ENCODE measurements around the gene RAD52. TPM values are rescaled to one million over a fixed set of nuclear protein-coding genes. Genes with fewer than 3 reads are reported as not detected.

The RAD52 gene
- total and polyA plus RNA-seq, 4 donors, result 3.7 to 14.2 (median 6.7) TPM

GRCh38 chr12:966724-967123 is 17.2 kb upstream of the RAD52 start:
- TF ChIP-seq GABPA (IDR thresholded peaks at IDR 0.05 in 1 of 2, conservative IDR thresholded peaks at IDR 0.05 in 1 of 2) (no peak), YY1 (IDR thresholded peaks at IDR 0.05) (no peak), SP1 (IDR thresholded peaks at IDR 0.05) (no peak), REST (IDR thresholded peaks at IDR 0.05) (no peak), RAD21 (IDR thresholded peaks at IDR 0.05) (no peak), RXRA (IDR thresholded peaks at IDR 0.05) (no peak), ZBTB33 (IDR thresholded peaks at IDR 0.05) (no peak), HNF4G (IDR thresholded peaks at IDR 0.05) (no peak), EGR1 (IDR thresholded peaks at IDR 0.05; ENCODE audit: low read depth in 2 of 2) (no peak), CTCF (IDR thresholded peaks at IDR 0.05; ENCODE audit: low read depth, low read length, missing input control) (no peak), ATF3 (IDR thresholded peaks at IDR 0.05) (no peak), NR2F2 (IDR thresholded peaks at IDR 0.05) (no peak), TAF1 (conservative IDR thresholded peaks at IDR 0.05) (no peak), MAX (IDR thresholded peaks at IDR 0.05) (no peak), FOXA1 (IDR thresholded peaks at IDR 0.05) (no peak), JUND (IDR thresholded peaks at IDR 0.05) (no peak), HNF4A (conservative IDR thresholded peaks at IDR 0.05) (no peak), FOXA2 (IDR thresholded peaks at IDR 0.05) (no peak)
- DNase-seq (ENCODE audit: low spot score), result no peak
- Histone ChIP-seq H3K27ac (ENCODE audit: low read depth in 1 of 2, low read length in 2 of 2) (no peak overlapping the region), H3K36me3 (ENCODE audit: control insufficient read depth in 4 of 4, insufficient read depth in 3 of 4, low read depth in 1 of 4, low read length in 3 of 4) (no peaks in the 10 kb centered on the region), H3K4me1 (ENCODE audit: control insufficient read depth in 4 of 4, insufficient read depth in 4 of 4, low read length in 3 of 4) (no peaks in the 10 kb centered on the region), H3K27me3 (ENCODE audit: control insufficient read depth in 4 of 4, insufficient read depth in 4 of 4, low read length in 3 of 4) (no peaks in the 10 kb centered on the region), H3K9ac (ENCODE audit: low read depth in 1 of 2, low read length in 2 of 2) (no peak overlapping the region), H3K4me3 (ENCODE audit: low read depth in 1 of 3, low read length in 3 of 3) (no peak overlapping the region), H3K9me3 (ENCODE audit: control insufficient read depth in 4 of 4, low read length in 3 of 4) (no peaks in the 10 kb centered on the region)
- WGBS, result 89% methylated on average over 6 of the region's 6 CpGs

Measured in liver (tissue), 9 donors.